HG03159 (cell line): Measurements from ENCODE around the gene ZNF747.
"Not testable (repeated sequence)": the region's sequence is repeated elsewhere in the genome, so short reads cannot be mapped to it uniquely, and the experiment has no call there.

Experiments used
- ATAC-seq: cut with Tn5 transposase; IDR thresholded peaks from one replicate; pipeline ENCODE4 v1.9.1; 2021; ENCODE audit warnings: mild to moderate bottlenecking, moderate library complexity; ENCODE audit not compliant: unreplicated experiment

Gene ZNF747

DNA sequence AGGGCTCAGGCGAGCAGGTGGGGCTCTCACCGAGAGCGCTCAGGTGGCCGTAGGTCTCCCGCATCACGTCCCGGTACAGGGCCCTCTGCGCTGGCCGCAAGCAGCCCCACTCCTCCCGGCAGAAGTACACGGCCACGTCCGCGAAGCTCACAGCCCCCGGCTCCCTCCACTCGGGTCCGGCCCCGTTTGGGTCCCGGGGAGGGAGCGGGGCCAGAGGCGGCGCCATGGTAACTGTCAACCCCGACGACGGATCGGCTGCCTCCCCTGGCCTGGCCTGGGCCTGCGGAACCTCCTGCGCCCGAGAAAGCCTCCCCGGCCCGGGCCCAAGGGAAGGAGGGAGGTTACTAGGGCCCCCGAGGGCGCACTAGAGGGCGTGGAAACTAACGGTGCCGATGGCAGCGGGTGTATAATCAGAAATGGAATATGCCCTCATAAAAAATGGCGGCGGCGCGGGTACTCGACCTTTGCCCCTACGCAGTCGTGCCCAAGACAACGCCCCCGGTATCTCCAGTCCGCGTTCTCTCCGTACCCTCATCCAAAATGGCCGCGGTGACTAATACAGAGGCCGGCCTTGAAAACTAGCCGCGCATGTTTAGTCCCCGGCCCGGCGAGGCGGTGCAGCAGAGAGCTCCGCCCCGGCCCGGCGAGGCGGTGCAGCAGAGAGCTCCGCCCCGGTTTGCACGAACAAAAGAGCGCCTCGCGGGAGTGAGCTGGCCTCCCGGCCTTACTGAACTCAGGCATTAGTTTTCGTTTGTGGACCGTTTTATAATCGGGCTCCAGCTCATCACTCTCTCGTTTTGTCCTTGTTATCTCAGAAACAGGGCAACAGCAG lies 23.5 kb upstream of the ZNF747 start, which contains the start of gene ZNF764:
Gene ZNF764 (minus strand): TSS at position 418 of the 832 bp plus-strand sequence. CDS start 192 bp downstream, at position 226.
- ATAC-seq = peak; percentile 87

DNA sequence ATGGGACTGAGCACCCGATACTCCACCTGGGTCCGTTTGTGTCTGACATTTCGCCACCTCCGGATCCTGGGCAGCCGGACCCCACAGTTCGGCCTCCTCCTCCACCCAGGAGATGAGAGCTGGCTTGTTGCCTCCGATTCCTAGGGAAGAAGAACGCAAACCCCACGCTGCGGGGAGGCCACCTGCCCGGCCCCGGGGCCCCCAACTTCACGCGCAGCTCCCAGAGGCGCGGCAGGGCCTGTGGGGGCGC lies 23.0 kb upstream of the ZNF747 start:
- ATAC-seq = no peak

DNA sequence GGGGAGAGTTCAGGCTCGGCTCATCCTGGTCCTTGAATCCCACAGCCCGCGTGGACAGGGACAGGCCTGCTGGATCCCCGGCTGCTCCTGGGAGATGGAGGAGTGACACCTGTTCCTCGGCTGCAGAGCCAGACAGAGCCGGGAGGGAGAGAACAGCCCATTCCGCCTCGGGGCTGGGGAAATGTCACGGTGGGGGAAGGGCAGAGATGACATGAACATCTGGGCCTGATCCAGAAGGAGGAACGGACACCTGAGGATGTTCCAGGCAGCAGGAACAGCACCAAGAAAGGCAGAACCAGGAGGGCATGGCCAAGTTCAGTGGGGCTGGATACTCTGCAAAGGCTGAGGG lies 21.4 kb upstream of the ZNF747 start:
- no peak for ATAC-seq

DNA sequence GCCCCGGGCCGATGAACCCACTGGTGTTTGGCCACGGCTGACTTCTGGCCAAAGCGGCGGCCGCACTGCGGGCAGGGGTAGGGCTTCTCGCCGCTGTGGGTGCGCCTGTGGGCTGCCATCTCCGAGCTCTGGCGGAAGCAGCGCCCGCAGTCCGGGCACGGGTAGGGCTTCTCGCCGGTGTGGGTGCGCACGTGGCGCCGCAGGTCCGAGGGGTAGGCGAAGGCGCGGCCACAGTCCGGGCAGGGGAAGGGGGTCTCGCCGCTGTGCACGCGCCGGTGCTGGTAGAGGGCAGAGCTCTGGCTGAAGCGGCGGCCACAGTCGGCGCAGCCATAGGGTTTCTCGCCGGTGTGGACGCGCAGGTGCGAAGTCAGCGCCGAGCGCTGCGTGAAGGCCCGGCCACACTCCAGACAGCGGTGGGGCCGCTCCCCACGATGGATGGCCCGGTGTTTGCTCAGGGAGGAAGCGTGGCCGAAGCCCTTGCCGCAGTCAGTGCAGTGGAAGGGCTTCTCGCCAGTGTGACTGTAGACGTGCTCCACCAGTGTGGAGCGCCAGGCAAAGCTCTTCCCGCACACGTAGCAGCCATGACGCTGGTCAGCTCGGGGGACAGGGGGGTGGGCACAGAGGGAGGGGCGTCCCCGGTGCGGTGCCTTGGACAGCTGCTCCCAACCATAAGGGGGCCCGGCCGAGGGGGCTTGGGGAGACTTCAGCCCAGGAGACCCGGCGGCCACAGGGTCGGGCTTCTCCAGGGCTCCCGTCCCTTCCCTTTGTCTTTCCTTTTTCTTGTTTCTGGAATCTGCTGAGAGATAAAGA lies 20.9 kb upstream of the ZNF747 start:
- ATAC-seq = no peak

DNA sequence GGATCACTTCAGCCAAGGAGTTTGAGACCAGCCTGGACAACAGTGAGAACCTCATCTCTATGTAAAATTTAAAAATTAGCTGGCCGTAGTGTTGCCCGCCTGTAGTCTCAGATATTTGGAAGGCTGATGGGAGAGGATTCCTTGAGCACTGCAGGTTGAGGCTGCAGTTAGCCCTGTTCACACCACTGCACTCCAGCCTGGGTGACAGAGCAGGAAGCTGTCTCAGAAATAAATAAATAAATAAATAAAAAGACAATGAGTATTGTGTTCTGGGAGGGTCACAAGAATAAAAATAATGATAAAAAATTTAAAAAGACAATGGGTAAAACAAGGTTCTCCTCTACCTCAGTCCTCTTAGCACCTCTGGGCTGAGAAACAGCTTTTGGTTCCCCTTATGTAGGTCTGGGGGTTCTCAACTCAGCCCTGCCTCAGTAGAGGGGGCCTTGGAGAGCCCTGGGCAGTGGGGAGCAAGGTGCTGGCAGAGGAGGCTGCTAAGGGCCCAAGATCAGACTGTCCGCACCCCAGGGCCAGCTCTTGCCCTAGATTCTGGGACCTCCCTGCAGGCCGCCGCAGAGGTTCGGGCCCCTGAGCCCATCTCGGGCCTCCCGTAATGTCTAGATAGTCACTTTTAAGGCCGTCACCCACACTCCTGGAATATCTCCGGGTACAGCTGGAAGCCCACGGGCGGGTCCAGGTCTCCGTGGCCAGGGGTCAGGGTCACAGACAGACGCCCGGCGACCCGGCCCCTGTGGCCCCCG lies 20.1 kb upstream of the ZNF747 start:
- ATAC-seq = no peak

DNA sequence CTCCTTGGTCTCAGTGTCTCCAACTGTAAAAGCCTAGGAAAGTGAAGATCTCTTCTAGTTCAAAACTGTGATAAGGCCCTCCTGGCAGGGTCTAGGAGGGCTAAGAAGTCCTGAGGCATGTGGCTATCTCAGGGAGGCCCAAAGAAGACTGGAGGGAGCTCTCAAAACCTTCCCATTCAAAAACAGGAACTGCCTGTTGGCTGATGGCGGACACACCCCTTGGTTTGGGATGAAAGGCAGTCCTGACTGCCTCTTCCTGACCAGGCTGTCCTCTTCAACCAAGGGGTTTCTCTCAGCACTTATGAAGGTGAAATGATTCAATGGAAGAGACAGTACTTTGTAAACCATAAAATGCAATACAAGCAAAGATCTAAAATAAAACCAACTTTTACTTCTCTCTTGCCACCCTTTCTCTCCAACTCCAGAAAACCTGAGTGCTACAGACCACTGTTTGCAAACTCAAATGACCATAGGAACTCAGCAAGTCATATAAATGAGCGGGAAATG lies 18.8 kb upstream of the ZNF747 start:
- ATAC-seq = no peak

DNA sequence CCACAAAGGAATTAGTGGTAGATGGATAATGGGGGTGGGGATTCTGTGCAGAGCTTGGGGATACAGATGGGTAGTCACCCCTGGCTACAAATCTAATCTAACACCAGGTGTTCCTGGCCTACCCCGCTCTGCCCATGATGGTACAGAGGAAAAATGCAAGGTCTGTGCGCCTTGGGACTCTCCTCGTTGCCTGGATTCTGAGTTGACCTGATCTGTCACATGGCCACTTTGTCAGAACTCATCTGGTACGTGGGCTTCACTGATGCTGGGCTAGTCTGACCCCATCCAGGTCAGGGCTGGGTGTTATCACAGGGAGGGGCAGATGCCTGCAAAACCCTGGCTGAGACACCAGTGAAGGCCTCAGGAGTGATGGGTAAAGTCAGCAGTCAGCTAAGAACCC lies 18.3 kb upstream of the ZNF747 start:
- no peak for ATAC-seq

DNA sequence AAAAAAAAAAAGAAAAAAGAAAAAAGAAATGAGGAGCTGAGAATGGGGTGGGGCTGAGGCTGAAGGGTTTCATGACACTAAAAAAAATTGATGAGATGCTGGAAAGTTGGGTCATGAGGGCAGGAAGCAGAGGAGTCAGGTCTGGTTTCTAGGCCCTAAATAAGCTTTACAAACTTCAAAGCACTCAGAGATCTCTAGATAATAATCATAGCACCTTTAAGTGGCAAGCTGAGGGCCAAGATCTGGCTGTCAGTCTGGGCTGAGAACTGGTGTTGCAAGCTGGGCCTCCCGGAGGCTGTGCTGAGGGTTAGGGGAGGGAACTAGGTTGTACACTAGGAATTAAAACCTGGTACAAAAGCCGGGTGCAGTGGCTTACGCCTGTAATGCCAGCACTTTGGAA lies 17.1 kb upstream of the ZNF747 start:
- no peak for ATAC-seq

DNA sequence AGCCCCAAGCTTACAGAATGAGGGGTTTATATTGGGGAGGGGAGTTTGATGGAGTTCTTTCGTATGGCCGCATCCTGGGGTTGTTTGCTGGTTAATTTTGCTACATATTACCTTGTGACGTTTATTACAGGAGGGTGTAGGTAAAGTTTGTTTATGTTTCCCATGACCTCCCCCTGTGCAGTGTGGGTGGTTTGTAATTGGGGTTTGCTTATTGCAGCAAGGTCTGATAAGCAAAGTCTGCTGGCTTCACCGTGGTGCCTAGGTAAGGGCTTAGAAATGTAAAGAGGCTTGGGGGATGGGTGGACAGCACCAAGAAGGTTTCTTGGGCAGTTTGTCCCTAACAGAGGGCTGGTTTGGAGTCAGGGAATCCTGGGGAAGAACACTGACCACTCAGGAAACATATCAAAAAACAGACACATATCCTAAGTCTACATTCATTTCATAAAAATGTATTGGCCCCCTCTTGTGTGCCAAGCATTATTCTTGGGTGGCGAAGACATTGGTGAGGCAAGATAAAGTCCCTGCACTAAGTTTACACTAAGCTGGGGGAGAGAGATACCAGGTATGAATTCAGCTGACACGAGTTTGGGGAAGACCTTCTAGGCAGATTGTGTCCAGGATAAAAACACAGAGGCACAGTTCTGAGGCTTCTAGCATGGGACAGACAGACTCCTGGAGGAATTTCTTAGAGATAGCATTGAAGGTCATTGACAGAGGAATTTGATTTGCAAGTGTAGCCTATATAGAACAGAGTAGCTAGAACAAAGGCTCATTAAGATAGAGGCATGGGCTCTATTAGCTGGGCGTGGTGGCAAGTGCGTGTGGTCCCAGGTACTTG lies 14.0 kb upstream of the ZNF747 start:
- ATAC-seq = no peak

DNA sequence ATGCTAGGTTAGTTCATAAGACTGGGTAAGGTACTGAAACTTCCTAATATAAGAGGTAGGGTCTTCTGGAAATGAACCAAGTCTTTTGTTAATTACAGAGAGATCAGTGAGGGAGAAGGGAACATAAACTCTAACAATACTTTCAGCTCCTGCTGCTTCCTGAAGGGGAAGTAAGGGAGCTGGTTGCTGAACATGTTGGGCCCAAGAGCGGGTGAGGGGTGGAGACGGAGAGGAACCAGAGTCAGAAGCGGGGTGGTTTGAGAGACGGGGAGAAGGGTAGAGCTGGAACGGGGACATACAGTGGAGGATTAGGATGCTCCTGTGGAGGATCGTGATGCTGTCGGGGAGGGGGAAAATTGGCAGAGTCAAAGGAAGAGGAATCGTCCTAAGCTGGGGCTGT lies 11.5 kb upstream of the ZNF747 start:
- ATAC-seq = no peak

DNA sequence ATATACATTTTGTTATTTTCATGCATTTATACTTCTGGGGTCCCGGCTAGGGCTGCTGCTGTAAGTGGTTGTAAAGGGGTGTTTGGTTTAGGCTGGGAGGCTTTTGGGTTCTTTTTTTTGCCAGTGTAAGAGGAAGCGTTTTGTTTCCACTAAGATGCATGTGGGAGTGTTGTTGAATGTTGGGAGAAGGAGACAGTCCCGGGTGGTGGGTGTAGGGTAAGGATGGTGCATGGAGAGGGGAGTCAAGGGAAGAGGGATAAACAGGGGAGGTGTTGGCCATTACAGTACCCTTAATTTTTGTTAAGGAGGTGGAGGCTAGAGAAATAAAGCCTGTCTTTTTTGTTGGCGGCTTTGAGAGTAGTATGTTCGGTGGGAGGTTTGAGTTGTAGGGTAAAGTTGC lies 8.4 kb upstream of the ZNF747 start:
- no peak for ATAC-seq

DNA sequence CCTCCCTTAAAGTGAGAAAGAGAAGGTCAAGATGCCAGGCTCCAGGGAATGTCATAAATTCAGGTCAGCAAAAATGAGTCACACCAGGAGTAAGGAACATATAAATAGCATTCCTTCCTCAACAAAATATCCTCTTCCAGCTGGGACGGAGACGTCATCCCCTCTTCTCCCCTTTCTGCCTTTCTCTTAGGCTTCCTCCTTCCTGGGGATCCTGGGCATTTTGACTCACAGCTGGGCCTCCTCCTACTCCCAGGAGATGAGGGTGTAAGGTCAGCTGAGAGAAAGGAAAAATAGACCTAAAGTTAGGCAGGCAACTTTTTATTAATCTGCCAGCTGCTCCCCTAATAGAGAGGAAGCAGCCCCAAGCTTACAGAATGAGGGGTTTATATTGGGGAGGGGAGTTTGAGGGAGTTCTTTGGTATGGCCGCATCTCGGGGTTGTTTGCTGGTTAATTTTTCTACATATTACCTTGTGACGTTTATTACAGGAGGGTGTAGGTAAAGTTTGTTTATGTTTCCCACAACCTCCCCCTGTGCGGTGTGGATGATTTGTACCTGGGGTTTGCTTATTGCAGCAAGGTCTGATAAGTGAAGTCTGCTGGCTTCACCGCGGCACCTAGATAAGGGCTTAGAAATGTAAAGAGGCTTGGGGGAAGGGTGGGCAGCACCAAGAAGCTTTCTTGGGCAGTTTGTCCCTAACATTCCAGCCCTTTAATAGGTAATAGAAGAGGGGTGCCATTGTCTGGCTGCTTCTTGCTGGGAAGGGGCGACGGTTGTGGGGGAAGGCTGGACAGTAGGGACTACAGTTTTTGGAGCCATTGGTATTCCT lies 7.1 kb upstream of the ZNF747 start:
- ATAC-seq = no peak

DNA sequence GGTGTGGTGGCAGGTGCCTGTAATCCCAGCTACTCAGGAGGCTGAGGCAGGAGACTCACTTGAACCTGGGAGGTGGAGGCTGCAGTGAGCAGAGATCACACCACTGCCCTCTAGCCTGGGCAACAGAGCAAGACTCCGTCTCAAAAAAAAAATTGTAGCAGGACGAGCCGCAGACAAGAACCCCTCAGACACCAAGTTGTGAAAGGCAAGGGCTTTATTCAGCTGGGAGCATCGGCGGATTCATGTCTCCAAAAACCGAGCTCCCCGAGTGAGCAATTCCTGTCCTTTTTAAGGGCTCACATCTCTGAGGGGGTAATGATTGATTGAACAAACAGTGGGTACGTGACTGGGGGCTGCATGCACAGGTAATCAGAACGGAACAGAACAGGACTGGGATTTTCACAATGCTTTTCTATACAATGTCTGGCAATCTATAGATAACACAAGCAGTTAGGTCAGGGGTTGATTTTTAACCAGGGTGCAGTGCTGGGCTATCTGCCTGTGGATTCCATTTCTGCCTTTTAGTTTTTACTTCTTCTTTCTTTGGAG lies 6.3 kb upstream of the ZNF747 start:
- not testable (repeated sequence) for ATAC-seq

DNA sequence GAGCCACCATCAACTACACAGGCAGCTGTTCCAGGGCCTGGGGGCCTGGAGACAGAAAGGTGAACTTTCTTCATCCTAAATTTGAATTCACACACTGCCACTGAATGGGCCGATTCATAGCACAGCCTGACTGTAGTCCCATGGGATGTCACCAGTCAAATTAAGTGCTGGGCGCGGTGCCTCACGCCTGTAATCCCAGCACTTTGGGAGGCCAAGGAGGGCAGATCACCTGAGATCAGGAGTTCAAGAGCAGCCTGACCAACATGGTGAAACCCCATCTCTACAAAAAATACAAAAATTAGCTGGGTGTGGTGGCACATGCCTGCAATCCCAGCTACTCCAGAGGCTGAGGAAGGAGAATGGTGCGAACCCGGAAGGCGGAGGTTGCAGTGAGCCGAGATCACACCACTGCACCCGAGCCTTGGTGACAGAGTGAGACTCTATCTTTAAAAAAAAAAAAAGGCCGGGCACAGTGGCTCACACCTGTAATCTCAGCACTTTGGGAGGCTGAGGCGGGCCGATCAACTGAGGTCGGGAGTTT lies 5.4 kb upstream of the ZNF747 start:
- ATAC-seq = not testable (repeated sequence)

DNA sequence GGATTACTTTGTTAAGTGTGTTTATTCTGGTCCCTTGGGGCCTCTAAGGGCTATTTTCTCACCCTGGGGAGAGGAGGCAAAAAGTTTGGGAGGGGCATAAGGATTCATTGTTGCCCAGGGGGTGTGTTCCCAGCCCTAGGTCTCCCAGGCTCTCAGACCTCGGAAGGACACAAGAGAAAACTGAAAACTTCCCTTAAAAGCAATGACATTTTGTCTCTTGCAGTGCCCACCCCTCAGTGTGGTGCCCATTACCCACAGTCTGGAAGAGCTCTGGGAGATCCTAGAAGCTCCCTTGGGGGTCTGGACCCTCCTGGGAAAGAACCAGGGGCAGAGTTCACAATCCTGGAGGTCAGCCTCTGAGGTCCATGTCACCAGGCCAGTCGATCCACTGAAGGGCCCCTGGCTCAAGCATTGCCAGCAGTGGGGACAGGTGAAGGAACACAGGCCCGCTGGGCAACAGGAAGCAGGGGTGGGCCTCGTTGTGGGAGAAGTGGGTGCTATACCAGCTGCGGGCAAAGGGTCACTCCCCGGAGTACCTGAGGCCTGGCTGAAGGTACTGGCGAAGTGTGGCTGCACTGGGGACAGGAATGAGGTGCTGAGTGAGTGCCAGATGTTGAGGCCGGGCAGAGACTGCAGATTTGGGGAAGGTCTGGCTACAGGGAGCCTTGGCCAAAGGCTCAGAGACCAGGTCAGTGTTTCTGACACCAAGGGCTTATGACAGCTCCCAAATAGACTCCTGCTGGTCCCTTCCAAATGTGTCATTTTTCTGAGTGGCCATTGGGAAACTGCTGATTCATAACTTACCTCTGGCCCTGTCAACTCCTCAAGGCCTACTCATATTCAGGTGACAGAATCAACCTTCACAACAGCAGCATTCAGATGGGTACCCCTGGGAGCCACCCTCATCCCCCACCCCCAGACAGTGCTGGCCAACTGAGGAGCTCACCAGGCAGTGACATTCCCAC lies 4.6 kb upstream of the ZNF747 start:
- ATAC-seq = no peak

DNA sequence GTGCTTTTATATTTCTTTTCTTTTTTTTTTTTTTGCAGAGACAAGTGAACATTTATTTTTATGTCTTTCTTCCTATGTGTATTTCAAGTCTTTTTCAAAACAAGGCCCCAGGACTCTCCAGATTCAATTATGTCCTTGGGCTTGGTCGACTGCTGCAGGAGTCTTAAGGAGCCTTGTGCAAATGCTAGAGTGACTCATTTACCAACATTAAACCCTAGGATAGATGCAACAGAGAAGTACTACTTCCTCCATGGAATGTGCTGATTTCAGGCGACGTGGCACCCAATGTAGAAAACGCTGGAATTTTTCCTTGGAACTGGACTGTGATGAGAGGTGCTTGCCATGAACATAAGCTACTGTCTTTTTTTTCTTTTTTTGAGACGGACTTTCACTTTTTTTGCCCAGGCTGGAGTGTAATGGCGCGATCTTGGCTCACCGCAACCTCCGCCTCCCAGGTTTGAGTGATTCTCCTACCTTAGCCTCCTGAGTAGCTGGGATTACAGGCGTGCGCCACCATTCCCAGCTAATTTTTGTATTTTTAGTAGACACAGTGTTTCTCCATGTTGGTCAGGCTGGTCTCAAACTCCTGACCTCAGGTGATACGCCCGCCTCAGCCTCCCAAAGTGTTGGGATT lies 1.9 kb upstream of the ZNF747 start:
- ATAC-seq = not testable (repeated sequence)

DNA sequence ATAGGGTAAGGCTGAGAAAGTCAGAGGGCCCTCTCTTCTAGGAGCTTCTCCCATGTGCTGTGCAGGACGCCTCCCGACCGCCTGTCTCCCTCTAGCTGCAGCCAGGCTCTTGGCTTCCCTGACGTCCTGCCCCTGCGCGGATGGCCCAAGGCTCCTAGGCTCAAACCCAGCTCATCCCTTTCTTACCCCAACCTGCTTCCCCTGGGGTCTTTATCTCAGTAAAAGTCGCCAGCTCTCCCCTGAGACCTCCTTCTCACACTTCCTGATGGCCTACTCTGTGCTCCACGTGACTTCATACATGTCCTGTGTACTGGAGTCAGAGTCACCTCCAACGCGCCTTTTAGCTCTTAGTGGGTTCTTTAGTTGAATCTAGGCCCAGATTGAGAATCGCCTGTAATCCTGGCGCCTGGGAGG lies 1.1 kb upstream of the ZNF747 start:
- no peak for ATAC-seq
